Left lung (tissue), 10 donors: ENCODE data around the gene MROH2A. TPM values are rescaled to one million over a fixed set of nuclear protein-coding genes. Genes with fewer than 3 reads are reported as not detected.

Experiments
- ATAC-seq: fragments of 200-7000 bp; cut with Tn5 transposase; one replicate; pipeline ENCODE4 v1.9.1; 2020; ENCODE audit warnings: moderate library complexity
- DNase-seq, 4 donors: peaks; one replicate each; pipeline ENCODE4 v3.0.0-alpha.2; 2013 to 2020
- H3K27ac ChIP-seq, 2 donors: fragments of 200-600 bp; sonication (generic) in 1 of 2; one replicate each; pipeline versions ENCODE4 v1.5.0 to v1.8.0; 2020 to 2021
- H3K27me3 ChIP-seq, 2 donors: fragments of 200-600 bp; sonication (generic) in 1 of 2; one replicate each; pipeline versions ENCODE4 v1.5.0 to v1.8.0; 2020 to 2021
- H3K36me3 ChIP-seq, 2 donors: fragments of 200-600 bp; sonication (generic) in 1 of 2; one replicate each; pipeline versions ENCODE4 v1.5.0 to v1.8.0; 2020 to 2021
- H3K4me1 ChIP-seq, 2 donors: fragments of 200-600 bp; one replicate each; pipeline ENCODE4 v1.8.0; 2021
- H3K4me3 ChIP-seq, 2 donors: fragments of 200-600 bp; sonication (generic) in 1 of 2; one replicate each; pipeline versions ENCODE4 v1.5.0 to v1.8.0; 2020 to 2021; ENCODE audit warnings: mild to moderate bottlenecking in 1 of 2
- H3K9me3 ChIP-seq, 2 donors: fragments of 200-600 bp; sonication (generic) in 1 of 2; one replicate each; pipeline versions ENCODE4 v1.5.0 to v1.8.0; 2020 to 2021
- CTCF ChIP-seq, 2 donors: fragments of 200-600 bp; sonication (generic) in 1 of 2; IDR thresholded peaks; one replicate each; pipeline versions ENCODE4 v1.5.0 to v1.8.0; 2021; ENCODE audit warnings: antibody characterized with exemption in 2 of 2
- intact Hi-C, 2 donors: fragments of 100-400 bp; cut with DNase I; formaldehyde crosslinking; loops; one replicate each; pipeline versions ENCODE4 v1.11.2 to v1.14.2; 2022
- polyA plus RNA-seq, 6 donors: library from polyadenylated mRNA; unstranded; fragments of 120-200 nt; gene quantifications; one replicate each; pipeline ENCODE4 v1.2.1, GENCODE V29; 2013; ENCODE audit not compliant: insufficient read length in 6 of 6
- total RNA-seq, 2 donors: library from RNA; stranded (reverse); fragmentation: NEBNext Ultra II Directional; extraction: Animal tissue kit (Norgen Biotek cat#: 25700); gene quantifications; one replicate each; pipeline ENCODE4 v1.2.1, GENCODE V29; 2021
- donor health status: DM: no; HTN: yes; CAD: no.
- donor health status: DM: no; HTN: no; CAD: no.

MROH2A gene
- total and polyA plus RNA-seq, 8 donors, result 0.27 to 0.77 (median 0.61) TPM; not detected in 1

GRCh38 chr2:233830111-233830802, 52.1 kb downstream of the MROH2A start:
- ATAC-seq (no peak), DNase-seq (no peak)
- Histone ChIP-seq H3K4me3 (no peak overlapping the region), H3K9me3 (no peaks in the 10 kb centered on the region), H3K27me3 (no peaks in the 10 kb centered on the region), H3K4me1 (no peaks in the 10 kb centered on the region), H3K27ac (no peak overlapping the region), H3K36me3 (no peaks in the 10 kb centered on the region)
- intact Hi-C loops, result no loop called here
- TF ChIP-seq CTCF (IDR thresholded peaks at IDR 0.05), result no peak

- Histone ChIP-seq H3K4me1 (no peaks in the 10 kb centered on the region), H3K27me3 (no peaks in the 10 kb centered on the region), H3K36me3 (peaks cover 0 to 6% of the 10 kb centered on the region in 2 donors), H3K4me3 (no peak overlapping the region), H3K9me3 (no peaks in the 10 kb centered on the region), H3K27ac (no peak overlapping the region)
- no peak for ATAC-seq
- TF ChIP-seq CTCF (IDR thresholded peaks at IDR 0.05), result no peak
- DNase-seq, result no peak
- intact Hi-C loops, result no loop called here
These were observed 53.0 kb downstream of the MROH2A start for GRCh38 chr2:233831011-233831721.

GRCh38 chr2:233831861-233832260, 53.7 kb downstream of the MROH2A start:
- no peaks in the 10 kb centered on the region for H3K4me1 ChIP-seq
- intact Hi-C loops, result no loop called here
- DNase-seq (no peak), ATAC-seq (no peak)
- no peak overlapping the region for H3K27ac ChIP-seq
- TF ChIP-seq CTCF (IDR thresholded peaks at IDR 0.05), result no peak
- no peaks in the 10 kb centered on the region for H3K27me3 ChIP-seq
- no peaks in the 10 kb centered on the region for H3K9me3 ChIP-seq
- H3K4me3 ChIP-seq, result no peak overlapping the region
- peaks cover 0 to 13% of the 10 kb centered on the region in 2 donors for H3K36me3 ChIP-seq

GRCh38 chr2:233832414-233832813, 54.3 kb downstream of the MROH2A start:
- Histone ChIP-seq H3K4me3 (no peak overlapping the region), H3K27ac (no peak overlapping the region), H3K4me1 (no peaks in the 10 kb centered on the region), H3K36me3 (peaks cover 0 to 14% of the 10 kb centered on the region in 2 donors), H3K9me3 (no peaks in the 10 kb centered on the region), H3K27me3 (no peaks in the 10 kb centered on the region)
- no peak for TF ChIP-seq CTCF (IDR thresholded peaks at IDR 0.05)
- ATAC-seq, result no peak
- intact Hi-C loops, result no loop called here
- no peak for DNase-seq

GRCh38 chr2:233832869-233833311, 54.8 kb downstream of the MROH2A start:
- Histone ChIP-seq H3K36me3 (peaks cover 0 to 17% of the 10 kb centered on the region in 2 donors), H3K27ac (no peak overlapping the region), H3K27me3 (no peaks in the 10 kb centered on the region), H3K4me1 (no peaks in the 10 kb centered on the region), H3K4me3 (no peak overlapping the region), H3K9me3 (no peaks in the 10 kb centered on the region)
- intact Hi-C loops, result no loop called here
- TF ChIP-seq CTCF (IDR thresholded peaks at IDR 0.05), result no peak
- ATAC-seq (peak; percentile 63), DNase-seq (no peak)
